ENCODE measurements around the gene ATP5MG.

DNA sequence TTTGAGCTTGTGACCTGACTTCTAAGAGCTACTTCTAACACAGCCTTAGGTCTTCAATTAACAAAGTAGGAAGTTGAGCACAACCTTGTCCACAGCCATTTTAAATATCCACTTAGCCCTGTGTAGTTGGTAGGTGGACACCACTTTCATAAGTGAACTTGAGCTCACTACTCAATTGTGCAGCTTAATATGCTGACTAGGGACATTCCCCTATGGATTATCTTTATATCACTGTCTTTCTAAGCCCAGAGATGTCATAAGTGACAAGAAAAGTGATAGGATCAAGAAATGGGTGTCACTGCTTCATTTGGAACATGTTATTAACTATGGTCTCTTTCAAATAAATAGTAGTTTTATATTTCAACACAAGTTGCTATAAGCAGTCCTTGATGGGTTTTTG, 4.0 kb upstream of the ATP5MG start:
- TF ChIP-seq, protein P1, sequence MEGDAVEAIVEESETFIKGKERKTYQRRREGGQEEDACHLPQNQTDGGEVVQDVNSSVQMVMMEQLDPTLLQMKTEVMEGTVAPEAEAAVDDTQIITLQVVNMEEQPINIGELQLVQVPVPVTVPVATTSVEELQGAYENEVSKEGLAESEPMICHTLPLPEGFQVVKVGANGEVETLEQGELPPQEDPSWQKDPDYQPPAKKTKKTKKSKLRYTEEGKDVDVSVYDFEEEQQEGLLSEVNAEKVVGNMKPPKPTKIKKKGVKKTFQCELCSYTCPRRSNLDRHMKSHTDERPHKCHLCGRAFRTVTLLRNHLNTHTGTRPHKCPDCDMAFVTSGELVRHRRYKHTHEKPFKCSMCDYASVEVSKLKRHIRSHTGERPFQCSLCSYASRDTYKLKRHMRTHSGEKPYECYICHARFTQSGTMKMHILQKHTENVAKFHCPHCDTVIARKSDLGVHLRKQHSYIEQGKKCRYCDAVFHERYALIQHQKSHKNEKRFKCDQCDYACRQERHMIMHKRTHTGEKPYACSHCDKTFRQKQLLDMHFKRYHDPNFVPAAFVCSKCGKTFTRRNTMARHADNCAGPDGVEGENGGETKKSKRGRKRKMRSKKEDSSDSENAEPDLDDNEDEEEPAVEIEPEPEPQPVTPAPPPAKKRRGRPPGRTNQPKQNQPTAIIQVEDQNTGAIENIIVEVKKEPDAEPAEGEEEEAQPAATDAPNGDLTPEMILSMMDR (IDR thresholded peaks at IDR 0.05; ENCODE audit: low read length), result no peak
- TF ChIP-seq EZH2 (IDR thresholded peaks at IDR 0.05; ENCODE audit: borderline replicate concordance, low read length), result no peak

Measured in OCI-LY1 (cell line).